ENCODE results near the gene KRT86.

KRT86 gene

DNA sequence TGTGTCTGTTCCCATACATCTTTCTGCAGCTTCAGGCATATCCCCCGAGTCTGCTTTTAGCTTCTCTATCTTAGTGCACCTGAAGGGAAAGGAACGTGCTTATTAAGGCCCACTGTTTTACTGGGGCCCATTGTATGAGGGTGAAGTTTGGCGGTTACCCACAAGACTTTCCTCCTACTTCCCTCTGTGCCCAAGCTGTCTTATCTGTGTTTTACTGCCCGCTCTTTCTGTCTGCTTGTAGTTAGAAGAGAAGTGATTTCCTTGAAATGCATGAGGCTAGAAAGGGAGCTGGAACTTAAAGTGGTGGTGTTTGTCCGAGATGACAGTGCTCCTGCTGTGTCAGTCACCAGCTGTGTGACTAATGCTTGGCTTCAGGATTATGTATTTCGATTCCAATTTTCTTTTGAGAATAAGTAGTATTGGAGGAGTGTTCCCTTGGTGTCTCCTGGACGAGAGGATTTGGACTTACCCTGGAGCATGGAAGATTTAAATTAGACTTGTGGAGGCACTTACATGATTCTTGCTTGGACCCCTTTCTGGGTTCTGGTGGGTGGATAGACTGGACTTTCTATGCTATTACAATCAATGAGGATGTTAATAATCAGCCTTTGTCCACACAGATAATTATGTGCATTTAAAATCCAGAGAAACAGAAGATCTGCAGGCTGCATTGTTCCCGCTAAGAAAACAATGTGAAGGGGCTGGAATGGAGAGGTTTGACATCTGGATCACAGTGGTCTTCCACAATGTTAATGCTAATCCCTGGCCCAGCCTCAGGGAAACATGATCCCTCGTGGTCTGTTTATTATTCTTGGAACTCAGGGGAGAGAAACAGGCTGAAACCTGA is 13.9 kb upstream of the KRT86 start:
- no peak overlapping the region for H3K9ac ChIP-seq (ENCODE audit: low read length)
- H3F3A ChIP-seq (ENCODE audit: insufficient read depth): no peaks in the 10 kb centered on the region
- H3K4me3 ChIP-seq (ENCODE audit: insufficient read depth, low read length, poor library complexity, severe bottlenecking): no peak overlapping the region
- H3K27me3 ChIP-seq (ENCODE audit: low read length): no peaks in the 10 kb centered on the region
- no peaks in the 10 kb centered on the region for H3K36me3 ChIP-seq (ENCODE audit: low read length)
- H2AFZ ChIP-seq (ENCODE audit: low read depth, low read length, severe bottlenecking): no peak overlapping the region
- no peak overlapping the region for H3K27ac ChIP-seq (ENCODE audit: low read depth, low read length)
- no peak for TF ChIP-seq EZH2phosphoT487 (conservative IDR thresholded peaks at IDR 0.05; ENCODE audit: low read length)
- TF ChIP-seq, protein P1, sequence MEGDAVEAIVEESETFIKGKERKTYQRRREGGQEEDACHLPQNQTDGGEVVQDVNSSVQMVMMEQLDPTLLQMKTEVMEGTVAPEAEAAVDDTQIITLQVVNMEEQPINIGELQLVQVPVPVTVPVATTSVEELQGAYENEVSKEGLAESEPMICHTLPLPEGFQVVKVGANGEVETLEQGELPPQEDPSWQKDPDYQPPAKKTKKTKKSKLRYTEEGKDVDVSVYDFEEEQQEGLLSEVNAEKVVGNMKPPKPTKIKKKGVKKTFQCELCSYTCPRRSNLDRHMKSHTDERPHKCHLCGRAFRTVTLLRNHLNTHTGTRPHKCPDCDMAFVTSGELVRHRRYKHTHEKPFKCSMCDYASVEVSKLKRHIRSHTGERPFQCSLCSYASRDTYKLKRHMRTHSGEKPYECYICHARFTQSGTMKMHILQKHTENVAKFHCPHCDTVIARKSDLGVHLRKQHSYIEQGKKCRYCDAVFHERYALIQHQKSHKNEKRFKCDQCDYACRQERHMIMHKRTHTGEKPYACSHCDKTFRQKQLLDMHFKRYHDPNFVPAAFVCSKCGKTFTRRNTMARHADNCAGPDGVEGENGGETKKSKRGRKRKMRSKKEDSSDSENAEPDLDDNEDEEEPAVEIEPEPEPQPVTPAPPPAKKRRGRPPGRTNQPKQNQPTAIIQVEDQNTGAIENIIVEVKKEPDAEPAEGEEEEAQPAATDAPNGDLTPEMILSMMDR (IDR thresholded peaks at IDR 0.05; ENCODE audit: insufficient read depth, low read length, poor library complexity, severe bottlenecking): no peak
- H3K9me2 ChIP-seq (replicated peaks; ENCODE audit: insufficient read depth, low read length): no peaks in the 10 kb centered on the region
- H4K20me1 ChIP-seq (ENCODE audit: low read depth, low read length): no peaks in the 10 kb centered on the region
- no peaks in the 10 kb centered on the region for H3K79me2 ChIP-seq (ENCODE audit: insufficient read depth, low read length)
- H3K4me2 ChIP-seq (ENCODE audit: low read depth, low read length, poor library complexity, severe bottlenecking): no peak overlapping the region
- no peaks in the 10 kb centered on the region for H3K9me3 ChIP-seq (ENCODE audit: insufficient read depth, low read length)

DNA sequence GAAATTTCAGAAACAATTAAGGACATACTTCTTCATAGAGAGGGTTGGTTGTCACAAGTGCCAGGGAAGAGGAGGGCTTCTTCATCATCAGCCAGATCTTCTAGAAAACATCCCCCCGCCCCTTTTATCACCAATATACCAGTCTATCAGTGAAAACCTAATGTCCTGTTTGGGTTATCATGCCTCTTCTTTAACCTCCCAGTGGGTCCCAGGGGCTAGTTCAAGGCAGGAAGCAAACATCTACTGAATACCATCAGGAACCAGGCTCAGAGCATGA is 13.3 kb upstream of the KRT86 start:
- TF ChIP-seq, protein P1 (IDR thresholded peaks at IDR 0.05; ENCODE audit: insufficient read depth, low read length, poor library complexity, severe bottlenecking): no peak
- no peak for TF ChIP-seq EZH2phosphoT487 (conservative IDR thresholded peaks at IDR 0.05; ENCODE audit: low read length)
- no peaks in the 10 kb centered on the region for H3K79me2 ChIP-seq (ENCODE audit: insufficient read depth, low read length)
- H3K9me3 ChIP-seq (ENCODE audit: insufficient read depth, low read length): no peaks in the 10 kb centered on the region
- H3K9ac ChIP-seq (ENCODE audit: low read length): no peak overlapping the region
- H3K4me2 ChIP-seq (ENCODE audit: low read depth, low read length, poor library complexity, severe bottlenecking): no peak overlapping the region
- no peaks in the 10 kb centered on the region for H3K9me2 ChIP-seq (replicated peaks; ENCODE audit: insufficient read depth, low read length)
- H3K36me3 ChIP-seq (ENCODE audit: low read length): no peaks in the 10 kb centered on the region
- H4K20me1 ChIP-seq (ENCODE audit: low read depth, low read length): no peaks in the 10 kb centered on the region
- H3K4me3 ChIP-seq (ENCODE audit: insufficient read depth, low read length, poor library complexity, severe bottlenecking): no peak overlapping the region
- no peaks in the 10 kb centered on the region for H3K27me3 ChIP-seq (ENCODE audit: low read length)
- no peak overlapping the region for H3K27ac ChIP-seq (ENCODE audit: low read depth, low read length)
- H3F3A ChIP-seq (ENCODE audit: insufficient read depth): no peaks in the 10 kb centered on the region
- no peak overlapping the region for H2AFZ ChIP-seq (ENCODE audit: low read depth, low read length, severe bottlenecking)

DNA sequence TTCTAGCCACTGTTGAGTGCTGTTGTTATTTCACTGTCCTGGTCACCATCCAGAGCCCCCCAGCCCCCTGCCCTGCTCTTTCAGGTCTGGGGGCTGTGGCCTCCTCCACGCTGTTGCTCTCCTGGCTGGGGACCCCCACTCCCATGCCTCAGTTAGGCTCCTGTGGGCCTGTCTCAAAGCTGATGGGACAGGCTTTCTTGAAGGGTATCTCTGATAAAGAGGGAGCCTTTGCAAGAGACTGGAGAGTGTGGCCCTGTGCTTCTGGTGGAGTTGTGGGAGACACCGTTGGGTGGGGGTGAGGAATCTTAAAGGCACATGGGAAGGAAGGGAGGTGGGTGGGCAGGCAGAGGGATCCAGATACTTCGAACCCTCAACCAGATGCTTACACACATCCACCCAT is 12.2 kb upstream of the KRT86 start:
- no peak overlapping the region for H3K4me3 ChIP-seq (ENCODE audit: insufficient read depth, low read length, poor library complexity, severe bottlenecking)
- no peaks in the 10 kb centered on the region for H4K20me1 ChIP-seq (ENCODE audit: low read depth, low read length)
- H3K9ac ChIP-seq (ENCODE audit: low read length): no peak overlapping the region
- no peaks in the 10 kb centered on the region for H3K9me3 ChIP-seq (ENCODE audit: insufficient read depth, low read length)
- no peaks in the 10 kb centered on the region for H3K9me2 ChIP-seq (replicated peaks; ENCODE audit: insufficient read depth, low read length)
- H3K27me3 ChIP-seq (ENCODE audit: low read length): no peaks in the 10 kb centered on the region
- no peak overlapping the region for H2AFZ ChIP-seq (ENCODE audit: low read depth, low read length, severe bottlenecking)
- TF ChIP-seq EZH2phosphoT487 (conservative IDR thresholded peaks at IDR 0.05; ENCODE audit: low read length): no peak
- TF ChIP-seq, protein P1 (IDR thresholded peaks at IDR 0.05; ENCODE audit: insufficient read depth, low read length, poor library complexity, severe bottlenecking): no peak
- H3K27ac ChIP-seq (ENCODE audit: low read depth, low read length): no peak overlapping the region
- H3F3A ChIP-seq (ENCODE audit: insufficient read depth): no peaks in the 10 kb centered on the region
- no peaks in the 10 kb centered on the region for H3K36me3 ChIP-seq (ENCODE audit: low read length)
- no peaks in the 10 kb centered on the region for H3K79me2 ChIP-seq (ENCODE audit: insufficient read depth, low read length)
- H3K4me2 ChIP-seq (ENCODE audit: low read depth, low read length, poor library complexity, severe bottlenecking): no peak overlapping the region

Measured in SU-DHL-6 (cell line).